ENCODE data around the gene SERTAD1.
"Not testable (repeated sequence)": the region's sequence is repeated elsewhere in the genome, so short reads cannot be mapped to it uniquely, and the experiment has no call there.

The SERTAD1 gene

GRCh38 chr19:40450664-40451063, 24.9 kb upstream of the SERTAD1 start:
- no peak for DNase-seq

GRCh38 chr19:40449506-40449905, 23.7 kb upstream of the SERTAD1 start:
- no peak for DNase-seq

- no peak for DNase-seq
Observed at GRCh38 chr19:40446263-40446784, 20.5 kb upstream of the SERTAD1 start.

GRCh38 chr19:40445780-40446262, 20.0 kb upstream of the SERTAD1 start:
- DNase-seq = no peak

- no peak for DNase-seq
Observed at GRCh38 chr19:40444825-40445312, 19.1 kb upstream of the SERTAD1 start.

GRCh38 chr19:40444000-40444824, 18.4 kb upstream of the SERTAD1 start, which contains the start of gene SERTAD3:
TSS of gene SERTAD3 (minus strand) at chr19:40444335. CDS start at chr19:40442080, 2,255 bp downstream.
- peak; percentile 96 to 98 for DNase-seq

- peak; percentile 100 for DNase-seq
Observed at GRCh38 chr19:40443131-40443999, 17.6 kb upstream of the SERTAD1 start.

- peak in 1 of 2 experiments; percentile 59 for DNase-seq
Observed at GRCh38 chr19:40442328-40443130, 16.7 kb upstream of the SERTAD1 start.

GRCh38 chr19:40441719-40442253, 16.0 kb upstream of the SERTAD1 start:
- no peak for DNase-seq

GRCh38 chr19:40438284-40438683, 12.5 kb upstream of the SERTAD1 start:
- DNase-seq = no peak

- peak; percentile 60 to 71 for DNase-seq
Observed at GRCh38 chr19:40433391-40434216, 7.8 kb upstream of the SERTAD1 start.

GRCh38 chr19:40432760-40433159, 7.0 kb upstream of the SERTAD1 start:
- not testable (repeated sequence) for DNase-seq

GRCh38 chr19:40431698-40432097, 5.9 kb upstream of the SERTAD1 start:
- no peak for DNase-seq

GRCh38 chr19:40430242-40430641, 4.5 kb upstream of the SERTAD1 start:
- DNase-seq = not testable (repeated sequence)

- not testable (repeated sequence) for DNase-seq
Observed at GRCh38 chr19:40428197-40428596, 2.4 kb upstream of the SERTAD1 start.

GRCh38 chr19:40424637-40425449, 949 bp downstream of the SERTAD1 start:
- DNase-seq = peak in 1 of 2 experiments; percentile 26

- DNase-seq = no peak
Observed at GRCh38 chr19:40423938-40424337, 1.9 kb downstream of the SERTAD1 start.

GRCh38 chr19:40422748-40423566, 2.8 kb downstream of the SERTAD1 start:
- DNase-seq = no peak

Data from NCI-H524 (cell line).